Measurements from ENCODE around the gene MMP10. TPM values are rescaled to one million over a fixed set of nuclear protein-coding genes. Genes with fewer than 3 reads are reported as not detected.

The MMP10 gene
- total RNA-seq, result 0.79 TPM in 1 of 2 replicates, not detected in the other

DNA sequence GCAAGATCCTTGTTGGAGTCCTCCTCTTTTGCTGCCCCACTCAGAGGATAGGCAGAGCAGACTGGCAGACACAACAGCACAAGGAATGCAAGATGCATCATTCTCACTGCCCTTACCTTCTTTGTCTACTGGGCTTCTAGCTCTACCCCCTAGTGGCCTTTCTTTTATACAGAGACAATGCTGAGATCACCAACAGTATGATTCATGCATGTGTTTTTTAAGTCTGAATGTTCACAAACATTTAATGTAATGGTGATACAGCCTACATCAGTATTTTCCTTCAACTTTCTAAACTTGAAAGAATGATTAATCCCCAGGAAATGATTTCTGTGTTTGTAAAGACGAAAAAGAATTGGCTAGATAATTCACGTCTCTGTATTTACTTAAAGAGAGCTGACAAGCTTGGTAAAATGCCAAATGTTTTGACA, at the start of gene MMP10:
Gene MMP10, minus strand, starts transcription at position 138 of the 428 bp plus-strand sequence. Its CDS starts 37 bp downstream, at position 101.

DNA sequence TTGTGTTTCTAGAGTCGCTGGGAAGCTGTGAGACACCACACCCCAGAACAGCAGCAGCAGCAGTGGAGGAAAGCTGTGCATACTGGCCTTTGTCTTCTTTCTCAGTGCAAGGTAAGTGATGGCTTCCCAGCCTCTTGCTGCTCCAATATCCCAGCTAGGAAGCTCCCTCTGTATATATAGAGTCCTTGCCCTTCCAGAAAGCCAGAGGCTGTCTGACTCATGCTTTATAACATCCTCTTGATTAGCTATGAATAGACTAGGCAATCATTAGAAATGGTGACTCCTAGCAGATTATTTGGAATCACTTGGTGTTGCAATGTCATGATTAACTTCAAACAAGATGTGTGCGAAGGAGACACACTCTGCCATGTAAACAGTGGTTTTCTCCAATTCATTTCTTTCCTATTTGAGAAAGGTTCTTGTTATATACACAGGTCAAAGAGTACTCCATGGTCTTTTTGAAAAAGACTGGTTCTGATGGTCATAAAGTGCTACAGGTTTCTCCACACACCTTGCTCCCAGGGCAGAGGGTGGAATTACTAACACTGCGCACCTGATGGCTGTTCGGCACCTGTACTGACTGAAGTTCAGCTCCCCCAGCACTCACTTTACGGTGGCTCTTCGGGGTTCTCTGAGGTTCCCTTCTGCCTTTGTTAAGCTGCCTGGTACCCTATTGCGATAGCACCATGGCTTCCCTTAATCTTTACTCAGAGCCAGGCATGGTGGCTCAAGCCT, 17.8 kb upstream of the MMP10 start, which contains the start of gene MMP1:
Gene MMP1, minus strand, starts transcription at position 149 of the 735 bp plus-strand sequence. Its CDS starts 68 bp downstream, at position 81.

DNA sequence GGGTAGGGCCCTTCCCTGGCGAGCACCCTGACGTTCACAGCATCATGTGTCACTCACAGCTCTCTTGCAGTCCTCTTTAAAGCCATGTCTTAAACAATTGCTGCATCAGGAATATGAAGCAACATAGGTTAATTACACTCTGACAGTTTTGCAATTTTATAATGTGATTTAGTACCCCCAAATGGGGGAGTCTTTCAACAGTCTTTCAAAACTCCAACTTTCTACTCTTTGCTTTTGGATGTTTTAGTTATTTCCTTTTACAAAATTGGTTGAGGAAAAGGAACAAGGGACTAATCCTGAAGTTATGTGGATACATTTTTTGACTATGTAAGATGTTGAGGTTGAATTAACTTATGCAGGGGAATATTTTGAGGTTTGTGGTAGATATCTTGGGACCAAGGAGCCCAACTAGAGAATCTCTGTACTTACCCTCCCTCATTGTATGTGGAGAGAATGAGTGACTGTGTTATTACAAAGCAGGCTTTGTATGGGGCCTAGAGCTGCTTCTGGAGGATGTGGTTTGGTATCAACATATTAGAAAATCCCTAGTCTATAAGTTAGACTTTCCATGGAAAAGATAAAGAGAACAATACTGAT, 55.4 kb downstream of the MMP10 start, which contains the start of gene MMP8:
Gene MMP8, minus strand, starts transcription at position 51 of the 597 bp plus-strand sequence. CDS start 99 bp downstream, outside the sequence.

Other genes with a start within 250 kb of the MMP10 start
- gene MMP7, start 249.9 kb downstream of the MMP10 start, total RNA-seq, result not detected in 2 replicates
- gene MMP20, start 155.3 kb downstream of the MMP10 start, total RNA-seq, result not detected in 2 replicates
- not detected in 2 replicates for gene MMP27, start 74.9 kb downstream of the MMP10 start, total RNA-seq
- under 0.01 TPM in 1 of 2 replicates, not detected in the other for gene MMP8, start 55.7 kb downstream of the MMP10 start, total RNA-seq
- 3.1 and 528 TPM in 2 replicates for gene MMP1, start 17.5 kb upstream of the MMP10 start, total RNA-seq
- gene MMP3, start 63.0 kb upstream of the MMP10 start, total RNA-seq, result 0.52 and 19.1 TPM in 2 replicates
- gene MMP12, start 94.4 kb upstream of the MMP10 start, total RNA-seq, result 0.26 and 2.8 TPM in 2 replicates
- gene MMP13, start 175.1 kb upstream of the MMP10 start, total RNA-seq, result not detected in 2 replicates